K562 (cell line): ENCODE results near the gene PIP4K2C.

ENCODE experiments used
- CCNT2 ChIP-seq: IDR thresholded peaks from 2 replicates; pipeline ENCODE4 v1.6.1; 2011; ENCODE audit warnings: borderline replicate concordance, low read depth, mild to moderate bottlenecking, moderate library complexity, mixed read lengths, low read length; ENCODE audit not compliant: insufficient read length; ENCODE audit errors: extremely low read depth
- TF ChIP-seq, protein P1 (sequence below), 3 experiments: IDR thresholded peaks in 2 of 3; conservative IDR thresholded peaks in 1 of 3; 2 replicates each; pipeline ENCODE4 v1.5.1; 2011 to 2012; ENCODE audit warnings: low read length in 3 of 3, mild to moderate bottlenecking in 3 of 3, control low read depth in 2 of 3, improper control_type of control experiment in 1 of 3, inconsistent platforms in 1 of 3, low read depth in 1 of 3, mixed read lengths in 1 of 3, moderate library complexity in 1 of 3; ENCODE audit not compliant: insufficient read depth in 2 of 3
- TF ChIP-seq, protein P2 (sequence below): sonication (generic); formaldehyde crosslinking; IDR thresholded peaks from 2 replicates; pipeline ENCODE4 v1.9.0; 2022; ENCODE audit warnings: mild to moderate bottlenecking, missing genetic modification reagents

DNA sequence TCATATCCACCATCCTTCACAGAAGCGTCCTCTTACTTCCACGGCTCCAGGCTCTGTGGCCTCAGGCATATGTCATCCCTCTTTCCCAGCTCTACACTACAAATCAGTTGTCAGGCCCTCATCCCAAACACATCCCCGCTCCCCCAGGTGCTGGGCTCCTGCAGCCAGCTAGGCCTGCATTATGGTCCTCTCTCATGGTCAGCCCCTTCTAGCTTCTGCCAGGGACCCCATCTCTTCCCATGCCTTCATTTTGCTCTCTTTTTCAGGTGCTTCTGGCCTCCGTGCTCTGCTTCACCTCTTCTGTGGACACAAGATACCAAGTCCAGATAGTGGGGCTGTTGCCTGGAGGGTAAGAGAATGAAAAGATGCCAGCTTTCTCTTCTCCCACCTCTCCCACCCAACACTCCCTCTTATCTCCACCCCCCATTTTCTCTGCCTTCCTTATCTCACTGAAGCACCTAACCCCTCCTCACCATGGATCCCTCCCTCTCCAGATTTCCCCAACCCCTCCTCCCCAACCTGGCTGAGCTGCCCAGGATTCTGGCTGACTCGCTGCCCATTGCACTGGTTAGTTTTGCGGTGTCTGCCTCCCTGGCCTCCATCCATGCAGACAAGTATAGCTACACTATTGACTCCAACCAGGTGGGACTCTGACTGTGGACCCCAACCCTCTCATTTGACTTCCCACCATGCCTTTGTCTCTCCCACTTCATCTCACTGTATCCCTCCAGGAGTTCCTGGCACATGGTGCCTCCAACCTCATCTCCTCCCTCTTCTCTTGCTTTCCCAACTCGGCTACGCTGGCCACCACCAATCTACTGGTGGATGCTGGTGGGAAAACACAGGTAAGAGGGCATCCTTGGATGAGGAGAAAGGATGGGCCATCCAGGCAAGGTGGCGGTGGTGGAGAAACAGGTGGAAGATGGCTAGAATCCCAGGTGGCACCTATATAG lies 31.6 kb downstream of the PIP4K2C start:
- TF ChIP-seq CCNT2, result no peak
- TF ChIP-seq, protein P1, sequence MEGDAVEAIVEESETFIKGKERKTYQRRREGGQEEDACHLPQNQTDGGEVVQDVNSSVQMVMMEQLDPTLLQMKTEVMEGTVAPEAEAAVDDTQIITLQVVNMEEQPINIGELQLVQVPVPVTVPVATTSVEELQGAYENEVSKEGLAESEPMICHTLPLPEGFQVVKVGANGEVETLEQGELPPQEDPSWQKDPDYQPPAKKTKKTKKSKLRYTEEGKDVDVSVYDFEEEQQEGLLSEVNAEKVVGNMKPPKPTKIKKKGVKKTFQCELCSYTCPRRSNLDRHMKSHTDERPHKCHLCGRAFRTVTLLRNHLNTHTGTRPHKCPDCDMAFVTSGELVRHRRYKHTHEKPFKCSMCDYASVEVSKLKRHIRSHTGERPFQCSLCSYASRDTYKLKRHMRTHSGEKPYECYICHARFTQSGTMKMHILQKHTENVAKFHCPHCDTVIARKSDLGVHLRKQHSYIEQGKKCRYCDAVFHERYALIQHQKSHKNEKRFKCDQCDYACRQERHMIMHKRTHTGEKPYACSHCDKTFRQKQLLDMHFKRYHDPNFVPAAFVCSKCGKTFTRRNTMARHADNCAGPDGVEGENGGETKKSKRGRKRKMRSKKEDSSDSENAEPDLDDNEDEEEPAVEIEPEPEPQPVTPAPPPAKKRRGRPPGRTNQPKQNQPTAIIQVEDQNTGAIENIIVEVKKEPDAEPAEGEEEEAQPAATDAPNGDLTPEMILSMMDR (IDR thresholded peaks at IDR 0.05 in 2 of 3, conservative IDR thresholded peaks at IDR 0.05 in 1 of 3; ENCODE audit: insufficient read depth in 2 of 3, low read depth in 1 of 3, low read length in 3 of 3), result no peak
- TF ChIP-seq, protein P2, sequence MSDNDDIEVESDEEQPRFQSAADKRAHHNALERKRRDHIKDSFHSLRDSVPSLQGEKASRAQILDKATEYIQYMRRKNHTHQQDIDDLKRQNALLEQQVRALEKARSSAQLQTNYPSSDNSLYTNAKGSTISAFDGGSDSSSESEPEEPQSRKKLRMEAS (CRISPR knock-in tag), result no peak
